ENCODE measurements around the gene BCL7B. TPM values are rescaled to one million over a fixed set of nuclear protein-coding genes. Genes with fewer than 3 reads are reported as not detected.

Gene BCL7B
- total and polyA plus RNA-seq, 2 of the 13 experiments (the other 11 are each of a cell fraction or from before 2014, with no cell fraction given), result 24.3 to 38.2 TPM

- TF ChIP-seq ZNF780A (CRISPR knock-in tag; IDR thresholded peaks at IDR 0.05) (no peak), KMT2A (CRISPR knock-in tag; IDR thresholded peaks at IDR 0.05) (no peak), ZBTB38 (CRISPR knock-in tag; IDR thresholded peaks at IDR 0.05) (peak; percentile 86), EP300 (IDR thresholded peaks at IDR 0.05; ENCODE audit: low read depth in 2 of 2, low read length in 2 of 2) (no peak), EP300 (CRISPR knock-in tag; IDR thresholded peaks at IDR 0.05; ENCODE audit: borderline replicate concordance) (no peak), SATB2 (CRISPR knock-in tag; IDR thresholded peaks at IDR 0.05) (no peak), KDM5B (CRISPR knock-in tag; IDR thresholded peaks at IDR 0.05; ENCODE audit: borderline replicate concordance) (no peak), ZNF790 (CRISPR knock-in tag; IDR thresholded peaks at IDR 0.05; ENCODE audit: borderline replicate concordance) (no peak), ZNF816 (CRISPR knock-in tag; IDR thresholded peaks at IDR 0.05; ENCODE audit: borderline replicate concordance) (no peak), ZNF577 (CRISPR knock-in tag; IDR thresholded peaks at IDR 0.05; ENCODE audit: borderline replicate concordance, low read depth) (no peak), ZNF124 (CRISPR knock-in tag; IDR thresholded peaks at IDR 0.05) (no peak), ZNF230 (CRISPR knock-in tag; IDR thresholded peaks at IDR 0.05) (no peak), ZNF616 (CRISPR knock-in tag; IDR thresholded peaks at IDR 0.05; ENCODE audit: low read depth) (no peak), SCMH1 (CRISPR knock-in tag; IDR thresholded peaks at IDR 0.05; ENCODE audit: borderline replicate concordance) (no peak), POLR2AphosphoS5 (IDR thresholded peaks at IDR 0.05; ENCODE audit: low read depth, low read length) (no peak), ZNF30 (CRISPR knock-in tag; IDR thresholded peaks at IDR 0.05) (no peak), MTF1 (CRISPR knock-in tag; IDR thresholded peaks at IDR 0.05) (no peak)
- TF ChIP-seq, protein P1, sequence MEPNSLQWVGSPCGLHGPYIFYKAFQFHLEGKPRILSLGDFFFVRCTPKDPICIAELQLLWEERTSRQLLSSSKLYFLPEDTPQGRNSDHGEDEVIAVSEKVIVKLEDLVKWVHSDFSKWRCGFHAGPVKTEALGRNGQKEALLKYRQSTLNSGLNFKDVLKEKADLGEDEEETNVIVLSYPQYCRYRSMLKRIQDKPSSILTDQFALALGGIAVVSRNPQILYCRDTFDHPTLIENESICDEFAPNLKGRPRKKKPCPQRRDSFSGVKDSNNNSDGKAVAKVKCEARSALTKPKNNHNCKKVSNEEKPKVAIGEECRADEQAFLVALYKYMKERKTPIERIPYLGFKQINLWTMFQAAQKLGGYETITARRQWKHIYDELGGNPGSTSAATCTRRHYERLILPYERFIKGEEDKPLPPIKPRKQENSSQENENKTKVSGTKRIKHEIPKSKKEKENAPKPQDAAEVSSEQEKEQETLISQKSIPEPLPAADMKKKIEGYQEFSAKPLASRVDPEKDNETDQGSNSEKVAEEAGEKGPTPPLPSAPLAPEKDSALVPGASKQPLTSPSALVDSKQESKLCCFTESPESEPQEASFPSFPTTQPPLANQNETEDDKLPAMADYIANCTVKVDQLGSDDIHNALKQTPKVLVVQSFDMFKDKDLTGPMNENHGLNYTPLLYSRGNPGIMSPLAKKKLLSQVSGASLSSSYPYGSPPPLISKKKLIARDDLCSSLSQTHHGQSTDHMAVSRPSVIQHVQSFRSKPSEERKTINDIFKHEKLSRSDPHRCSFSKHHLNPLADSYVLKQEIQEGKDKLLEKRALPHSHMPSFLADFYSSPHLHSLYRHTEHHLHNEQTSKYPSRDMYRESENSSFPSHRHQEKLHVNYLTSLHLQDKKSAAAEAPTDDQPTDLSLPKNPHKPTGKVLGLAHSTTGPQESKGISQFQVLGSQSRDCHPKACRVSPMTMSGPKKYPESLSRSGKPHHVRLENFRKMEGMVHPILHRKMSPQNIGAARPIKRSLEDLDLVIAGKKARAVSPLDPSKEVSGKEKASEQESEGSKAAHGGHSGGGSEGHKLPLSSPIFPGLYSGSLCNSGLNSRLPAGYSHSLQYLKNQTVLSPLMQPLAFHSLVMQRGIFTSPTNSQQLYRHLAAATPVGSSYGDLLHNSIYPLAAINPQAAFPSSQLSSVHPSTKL (CRISPR knock-in tag; IDR thresholded peaks at IDR 0.05), result no peak
- TF ChIP-seq, protein P2, sequence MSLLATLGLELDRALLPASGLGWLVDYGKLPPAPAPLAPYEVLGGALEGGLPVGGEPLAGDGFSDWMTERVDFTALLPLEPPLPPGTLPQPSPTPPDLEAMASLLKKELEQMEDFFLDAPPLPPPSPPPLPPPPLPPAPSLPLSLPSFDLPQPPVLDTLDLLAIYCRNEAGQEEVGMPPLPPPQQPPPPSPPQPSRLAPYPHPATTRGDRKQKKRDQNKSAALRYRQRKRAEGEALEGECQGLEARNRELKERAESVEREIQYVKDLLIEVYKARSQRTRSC (CRISPR knock-in tag; IDR thresholded peaks at IDR 0.05; ENCODE audit: low read depth), result no peak
- TF ChIP-seq, protein P3, sequence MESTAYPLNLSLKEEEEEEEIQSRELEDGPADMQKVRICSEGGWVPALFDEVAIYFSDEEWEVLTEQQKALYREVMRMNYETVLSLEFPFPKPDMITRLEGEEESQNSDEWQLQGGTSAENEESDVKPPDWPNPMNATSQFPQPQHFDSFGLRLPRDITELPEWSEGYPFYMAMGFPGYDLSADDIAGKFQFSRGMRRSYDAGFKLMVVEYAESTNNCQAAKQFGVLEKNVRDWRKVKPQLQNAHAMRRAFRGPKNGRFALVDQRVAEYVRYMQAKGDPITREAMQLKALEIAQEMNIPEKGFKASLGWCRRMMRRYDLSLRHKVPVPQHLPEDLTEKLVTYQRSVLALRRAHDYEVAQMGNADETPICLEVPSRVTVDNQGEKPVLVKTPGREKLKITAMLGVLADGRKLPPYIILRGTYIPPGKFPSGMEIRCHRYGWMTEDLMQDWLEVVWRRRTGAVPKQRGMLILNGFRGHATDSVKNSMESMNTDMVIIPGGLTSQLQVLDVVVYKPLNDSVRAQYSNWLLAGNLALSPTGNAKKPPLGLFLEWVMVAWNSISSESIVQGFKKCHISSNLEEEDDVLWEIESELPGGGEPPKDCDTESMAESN (CRISPR knock-in tag; conservative IDR thresholded peaks at IDR 0.05), result no peak
- TF ChIP-seq, protein P4, sequence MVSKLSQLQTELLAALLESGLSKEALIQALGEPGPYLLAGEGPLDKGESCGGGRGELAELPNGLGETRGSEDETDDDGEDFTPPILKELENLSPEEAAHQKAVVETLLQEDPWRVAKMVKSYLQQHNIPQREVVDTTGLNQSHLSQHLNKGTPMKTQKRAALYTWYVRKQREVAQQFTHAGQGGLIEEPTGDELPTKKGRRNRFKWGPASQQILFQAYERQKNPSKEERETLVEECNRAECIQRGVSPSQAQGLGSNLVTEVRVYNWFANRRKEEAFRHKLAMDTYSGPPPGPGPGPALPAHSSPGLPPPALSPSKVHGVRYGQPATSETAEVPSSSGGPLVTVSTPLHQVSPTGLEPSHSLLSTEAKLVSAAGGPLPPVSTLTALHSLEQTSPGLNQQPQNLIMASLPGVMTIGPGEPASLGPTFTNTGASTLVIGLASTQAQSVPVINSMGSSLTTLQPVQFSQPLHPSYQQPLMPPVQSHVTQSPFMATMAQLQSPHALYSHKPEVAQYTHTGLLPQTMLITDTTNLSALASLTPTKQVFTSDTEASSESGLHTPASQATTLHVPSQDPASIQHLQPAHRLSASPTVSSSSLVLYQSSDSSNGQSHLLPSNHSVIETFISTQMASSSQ (IDR thresholded peaks at IDR 0.05; ENCODE audit: low read depth), result no peak
- TF ChIP-seq, protein P4 (CRISPR knock-in tag; IDR thresholded peaks at IDR 0.05; ENCODE audit: borderline replicate concordance), result no peak
These were observed 23.7 kb downstream of the BCL7B start (continued) for GRCh38 chr7:73533742-73534141.
